Psoas muscle (tissue), 8 donors: ENCODE measurements around the gene UBE2E2. TPM values are rescaled to one million over a fixed set of nuclear protein-coding genes. Genes with fewer than 3 reads are reported as not detected.

Experiments
- ATAC-seq, 4 donors: fragments of 200-7000 bp; cut with Tn5 transposase; one replicate each; pipeline ENCODE4 v1.9.1; 2020; ENCODE audit warnings: moderate library complexity in 3 of 4, mild to moderate bottlenecking in 2 of 4
- DNase-seq, 2 donors: peaks; one replicate each; pipeline ENCODE4 v3.0.0-alpha.2; 2020
- H3K27ac ChIP-seq: fragments of 200-600 bp; one replicate; pipeline ENCODE4 v1.8.0; 2022
- H3K27me3 ChIP-seq, 3 donors: fragments of 200-600 bp in 1 of 3; one replicate each; pipeline versions ENCODE4 v1.6.1 to v1.8.0; 2013 to 2022; ENCODE audit warnings: low read length in 2 of 3, mild to moderate bottlenecking in 2 of 3, moderate library complexity in 1 of 3; ENCODE audit not compliant: insufficient read depth in 3 of 3
- H3K36me3 ChIP-seq, 2 donors: fragments of 200-600 bp in 1 of 2; one replicate each; pipeline versions ENCODE4 v1.6.1 to v1.8.0; 2013 to 2022; ENCODE audit warnings: low read depth in 1 of 2, mild to moderate bottlenecking in 1 of 2, moderate library complexity in 1 of 2; ENCODE audit not compliant: insufficient read depth in 1 of 2
- H3K4me1 ChIP-seq: fragments of 200-600 bp; one replicate; pipeline ENCODE4 v1.8.0; 2022
- H3K4me3 ChIP-seq: fragments of 200-600 bp; one replicate; pipeline ENCODE4 v1.8.0; 2022; ENCODE audit warnings: mild to moderate bottlenecking
- H3K9me3 ChIP-seq: fragments of 200-600 bp; one replicate; pipeline ENCODE4 v1.8.0; 2022
- WGBS, 3 donors: extraction: QIAGEN DNeasy Blood & Tissue Kit; methylation state at CpG; one replicate each; pipeline versions ENCODE4 v1.1.6 to v1.1.7; 2013; 5-methylcytosine and 5-hydroxymethylcytosine counted together
- intact Hi-C, 2 donors: fragments of 100-400 bp; cut with DNase I; formaldehyde crosslinking; loops; one replicate each; pipeline versions ENCODE4 v1.11.0 to v1.14.2; 2022
- polyA plus RNA-seq, 3 donors: library from polyadenylated mRNA; stranded (reverse); fragments of 200-250 nt; gene quantifications; one replicate each; pipeline ENCODE4 v1.2.3, GENCODE V29; 2013
- total RNA-seq, 4 donors: library from RNA; stranded (reverse); fragmentation: NEBNext Ultra II Directional in 2 of 4; extraction: Animal tissue kit (Norgen Biotek cat#: 25700) in 2 of 4; gene quantifications; one replicate each; pipeline versions ENCODE4 v1.2.1 to v1.2.4, GENCODE V29; 2021 to 2023
- TF ChIP-seq, protein P1 (sequence below): fragments of 200-600 bp; IDR thresholded peaks from one replicate; pipeline ENCODE4 v1.8.0; 2022; ENCODE audit warnings: antibody characterized with exemption
- donor health status: healthy with polysubstance abuse.
- donor health status: DM: no; HTN: no; CAD: no; lungs with moderate emphysema.
- donor health status: Bipolar disorder and iron deficiency.
- donor health status: healthy.
- donor health status: DM: yes; HTN: yes; CAD: no.
- donor health status: DM: no; HTN: no; CAD: no.
- donor health status: DM: no; HTN: no; CAD: no.
- donor health status: DM: yes; HTN: yes; CAD: no.

Gene UBE2E2
- total and polyA plus RNA-seq, 7 donors = 12.9 to 38.2 (median 34.0) TPM

DNA sequence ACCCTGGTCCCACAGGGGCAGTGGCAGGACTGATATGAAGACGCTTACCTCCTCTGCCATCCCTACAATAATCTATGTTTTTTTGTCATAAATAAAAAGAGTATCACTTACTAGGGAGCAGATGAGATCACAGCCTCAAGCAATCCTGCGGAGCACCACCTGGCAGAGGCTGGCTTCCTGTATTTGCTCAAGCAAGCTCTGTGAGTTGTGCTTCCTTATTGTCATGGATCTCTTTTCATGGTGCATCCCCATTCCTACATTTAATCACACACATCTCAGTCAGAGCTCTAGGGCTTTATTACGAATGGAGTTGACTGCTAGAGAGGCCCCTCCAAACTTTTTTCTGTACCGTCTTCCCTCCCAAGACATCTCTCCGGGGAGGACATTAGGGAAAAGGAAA, 186.0 kb downstream of the UBE2E2 start:
- H3K36me3 ChIP-seq = no peaks in the 10 kb centered on the region
- 77 to 89% (median 83%) methylated on average over 5 of the region's 5 CpGs for WGBS, 3 donors
- intact Hi-C loops = no loop called here

DNA sequence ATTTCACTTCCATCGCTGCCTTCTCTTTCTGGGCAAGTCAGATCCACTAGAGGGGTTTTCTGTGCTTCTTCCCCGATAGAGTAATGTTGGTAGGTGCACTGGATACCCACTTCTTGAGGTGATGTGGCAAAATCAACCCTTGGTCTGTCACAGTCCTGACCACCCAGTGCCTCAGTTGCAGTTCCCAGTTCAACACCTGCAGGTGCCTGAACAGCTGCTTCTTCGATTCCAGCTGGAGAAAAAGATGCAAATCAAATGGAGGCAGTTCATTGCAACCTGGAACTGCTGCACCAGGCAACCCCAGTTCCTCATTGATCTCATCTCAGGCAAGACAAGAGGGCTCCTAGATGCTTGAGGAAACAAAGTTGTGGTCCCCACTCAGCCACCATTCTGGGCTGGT, 186.6 kb downstream of the UBE2E2 start:
- H3K4me1 ChIP-seq = peaks cover 54% of the 10 kb centered on the region
- intact Hi-C loops = no loop called here
- H3K4me3 ChIP-seq = no peak overlapping the region
- H3K27ac ChIP-seq = no peak overlapping the region
- TF ChIP-seq, protein P1, sequence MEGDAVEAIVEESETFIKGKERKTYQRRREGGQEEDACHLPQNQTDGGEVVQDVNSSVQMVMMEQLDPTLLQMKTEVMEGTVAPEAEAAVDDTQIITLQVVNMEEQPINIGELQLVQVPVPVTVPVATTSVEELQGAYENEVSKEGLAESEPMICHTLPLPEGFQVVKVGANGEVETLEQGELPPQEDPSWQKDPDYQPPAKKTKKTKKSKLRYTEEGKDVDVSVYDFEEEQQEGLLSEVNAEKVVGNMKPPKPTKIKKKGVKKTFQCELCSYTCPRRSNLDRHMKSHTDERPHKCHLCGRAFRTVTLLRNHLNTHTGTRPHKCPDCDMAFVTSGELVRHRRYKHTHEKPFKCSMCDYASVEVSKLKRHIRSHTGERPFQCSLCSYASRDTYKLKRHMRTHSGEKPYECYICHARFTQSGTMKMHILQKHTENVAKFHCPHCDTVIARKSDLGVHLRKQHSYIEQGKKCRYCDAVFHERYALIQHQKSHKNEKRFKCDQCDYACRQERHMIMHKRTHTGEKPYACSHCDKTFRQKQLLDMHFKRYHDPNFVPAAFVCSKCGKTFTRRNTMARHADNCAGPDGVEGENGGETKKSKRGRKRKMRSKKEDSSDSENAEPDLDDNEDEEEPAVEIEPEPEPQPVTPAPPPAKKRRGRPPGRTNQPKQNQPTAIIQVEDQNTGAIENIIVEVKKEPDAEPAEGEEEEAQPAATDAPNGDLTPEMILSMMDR = no peak
- no peaks in the 10 kb centered on the region for H3K27me3 ChIP-seq
- ATAC-seq (no peak), DNase-seq (no peak)
- 89 to 96% (median 95%) methylated on average over 3 of the region's 3 CpGs for WGBS, 3 donors
- H3K9me3 ChIP-seq = no peaks in the 10 kb centered on the region
- H3K36me3 ChIP-seq = no peaks in the 10 kb centered on the region

More for the DNA sequence above, 186.0 kb downstream of the UBE2E2 start:
- Histone ChIP-seq H3K27me3 (no peaks in the 10 kb centered on the region), H3K9me3 (no peaks in the 10 kb centered on the region), H3K4me1 (peaks cover 60% of the 10 kb centered on the region), H3K4me3 (no peak overlapping the region), H3K27ac (no peak overlapping the region)
- ATAC-seq (peak in 1 of 4 donors; percentile 33), DNase-seq (no peak)
- TF ChIP-seq, protein P1 = no peak

DNA sequence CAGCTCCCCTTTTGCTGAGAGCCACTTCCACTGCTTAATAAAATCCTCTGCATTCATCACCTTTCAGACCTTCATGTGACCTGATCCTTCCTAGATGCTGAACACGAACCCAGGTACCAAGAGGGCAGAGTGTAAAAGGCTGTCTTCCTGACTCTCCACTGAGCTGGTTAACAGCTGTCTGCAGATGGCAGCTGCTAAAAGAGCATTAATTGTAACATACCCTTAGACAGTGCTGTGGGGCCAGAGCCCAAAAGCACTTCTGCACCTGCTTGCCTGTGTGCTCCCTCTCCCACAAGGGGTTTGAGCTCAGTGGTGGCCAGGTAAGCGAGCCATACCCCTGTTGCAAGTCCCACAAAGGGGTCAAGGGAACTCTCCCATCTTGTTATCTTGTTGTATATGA, 187.3 kb downstream of the UBE2E2 start:
- H3K27me3 ChIP-seq = no peaks in the 10 kb centered on the region
- peaks cover 46% of the 10 kb centered on the region for H3K4me1 ChIP-seq
- H3K4me3 ChIP-seq = no peak overlapping the region
- TF ChIP-seq, protein P1 = no peak
- H3K9me3 ChIP-seq = no peaks in the 10 kb centered on the region
- 83 to 97% (median 96%) methylated on average over 2 of the region's 2 CpGs for WGBS, 3 donors
- H3K36me3 ChIP-seq = no peaks in the 10 kb centered on the region
- DNase-seq = no peak
- no peak overlapping the region for H3K27ac ChIP-seq
- no peak for ATAC-seq
- intact Hi-C loops = no loop called here

DNA sequence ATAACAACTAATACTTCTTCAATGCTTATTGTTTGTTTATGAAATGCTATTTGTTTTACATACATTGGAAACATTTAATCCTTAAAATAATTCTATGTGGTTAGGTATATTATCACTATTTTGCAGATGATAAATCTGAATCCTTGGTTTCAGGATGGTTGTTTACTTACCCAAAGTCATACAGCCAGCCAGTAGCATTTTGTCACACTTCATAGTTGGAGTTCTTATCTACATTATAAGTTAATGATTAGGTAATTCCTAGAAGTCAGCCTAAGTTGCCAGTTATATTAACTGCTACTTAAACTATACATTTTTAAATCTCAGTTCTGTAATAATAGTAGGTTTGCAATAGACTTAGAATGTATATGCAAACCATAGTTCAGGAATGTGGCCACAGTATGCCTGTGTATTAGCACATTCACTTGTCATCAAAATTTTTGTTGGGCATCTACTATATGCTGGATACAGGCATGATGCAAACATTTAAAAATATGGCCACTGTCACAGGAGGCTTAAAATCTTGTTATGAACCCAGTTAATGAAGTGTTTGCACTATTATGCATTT, 187.9 kb downstream of the UBE2E2 start:
- no peak for DNase-seq
- intact Hi-C loops = no loop called here

More for the DNA sequence above, 187.9 kb downstream of the UBE2E2 start:
- H3K4me1 ChIP-seq = peaks cover 40% of the 10 kb centered on the region
- H3K36me3 ChIP-seq = no peaks in the 10 kb centered on the region
- H3K27me3 ChIP-seq = no peaks in the 10 kb centered on the region
- TF ChIP-seq, protein P1 = no peak
- H3K4me3 ChIP-seq = no peak overlapping the region
- no peaks in the 10 kb centered on the region for H3K9me3 ChIP-seq
- ATAC-seq = no peak
- H3K27ac ChIP-seq = no peak overlapping the region
